Neural cell (in vitro differentiated cells): ENCODE results near the gene RAVER2.

Source experiments
- CTCF ChIP-seq: fragments of 450-650 bp; IDR thresholded peaks from 2 replicates; pipeline ENCODE4 v1.5.1; 2014; ENCODE audit warnings: antibody characterized with exemption, mild to moderate bottlenecking, moderate library complexity; ENCODE audit not compliant: poor library complexity, severe bottlenecking
- EP300 ChIP-seq: fragments of 450-650 bp; conservative IDR thresholded peaks from 2 replicates; pipeline ENCODE4 v1.6.1; 2014; ENCODE audit warnings: antibody characterized with exemption, mild to moderate bottlenecking, moderate library complexity; ENCODE audit not compliant: poor library complexity, severe bottlenecking
- EZH2 ChIP-seq: fragments of 200-600, 300-800 bp; shearing (Covaris generic), sonication (generic); IDR thresholded peaks from 2 replicates; pipeline ENCODE4 v1.6.1; 2014; ENCODE audit warnings: antibody characterized with exemption, low read length, borderline replicate concordance, mild to moderate bottlenecking; ENCODE audit not compliant: insufficient read depth, poor library complexity, severe bottlenecking
- POLR2AphosphoS5 ChIP-seq: IDR thresholded peaks from 2 replicates; pipeline ENCODE4 v1.6.1; 2012
- RAD21 ChIP-seq: fragments of 450-650 bp; conservative IDR thresholded peaks from 2 replicates; pipeline ENCODE4 v1.6.1; 2014; ENCODE audit warnings: antibody characterized with exemption, mild to moderate bottlenecking, moderate library complexity
- REST ChIP-seq: IDR thresholded peaks from 2 replicates; pipeline ENCODE4 v1.6.1; 2012; ENCODE audit warnings: borderline replicate concordance
- SMC3 ChIP-seq: fragments of 450-650 bp; conservative IDR thresholded peaks from 2 replicates; pipeline ENCODE4 v1.6.1; 2014; ENCODE audit warnings: antibody characterized with exemption, mild to moderate bottlenecking, moderate library complexity; ENCODE audit not compliant: poor library complexity
- TAF1 ChIP-seq: IDR thresholded peaks from 2 replicates; pipeline ENCODE4 v1.6.1; 2012; ENCODE audit warnings: low read depth

- TF ChIP-seq CTCF (no peak), RAD21 (no peak), EP300 (no peak), TAF1 (no peak), EZH2 (no peak), SMC3 (no peak), REST (no peak), POLR2AphosphoS5 (no peak)
Observed at GRCh38 chr1:64748222-64748621, 3.3 kb downstream of the RAVER2 start.
